Measurements from ENCODE around the gene SLC17A7. TPM values are rescaled to one million over a fixed set of nuclear protein-coding genes. Genes with fewer than 3 reads are reported as not detected.

SLC17A7 gene
- total RNA-seq, 2 experiments from 2014 or later: 0.16 TPM; not detected in 1

- CTCF ChIA-PET: interaction anchor here (0.9 to 2.0 kb wide), 2 partner anchors 9 to 22 kb away, joined by 3 to 5 read pairs; partner anchors contain the start of gene GFY
- ATAC-seq: no peak
- POLR2A ChIA-PET: no interaction called here
Observed at GRCh38 chr19:49433240-49433901, 8.0 kb downstream of the SLC17A7 start.

GRCh38 chr19:49432141-49433073 lies 8.9 kb downstream of the SLC17A7 start:
- ChIA-PET POLR2A (no interaction called here), CTCF (interaction anchor here (1.1 kb wide), 1 partner anchor 41 kb away, joined by 4 read pairs; no protein-coding TSS in a partner anchor)
- peaks cover 42% of the 10 kb centered on the region for H3K4me1 Mint-ChIP-seq (ENCODE audit: low read depth)
- peaks cover 76% of the 10 kb centered on the region for H3K27me3 Mint-ChIP-seq (ENCODE audit: low read depth)
- peak; percentile 64 for DNase-seq
- peak; percentile 62 for ATAC-seq
- H3K27ac Mint-ChIP-seq: peak overlapping the region; percentile 55
- H3K4me3 Mint-ChIP-seq: peak overlapping the region; percentile 8
- H3K9me3 Mint-ChIP-seq (ENCODE audit: insufficient read depth): no peaks in the 10 kb centered on the region
- peaks cover 3% of the 10 kb centered on the region for H3K36me3 Mint-ChIP-seq (ENCODE audit: low read depth)

More at GRCh38 chr19:49433240-49433901, 8.0 kb downstream of the SLC17A7 start:
- Mint-ChIP-seq H3K9me3 (ENCODE audit: insufficient read depth) (no peaks in the 10 kb centered on the region), H3K4me1 (ENCODE audit: low read depth) (peaks cover 34% of the 10 kb centered on the region), H3K36me3 (ENCODE audit: low read depth) (peaks cover 3% of the 10 kb centered on the region), H3K4me3 (no peak overlapping the region), H3K27ac (no peak overlapping the region), H3K27me3 (ENCODE audit: low read depth) (peaks cover 78% of the 10 kb centered on the region)
- DNase-seq: no peak

- DNase-seq (no peak), ATAC-seq (no peak)
- peaks cover 48% of the 10 kb centered on the region for H3K4me1 Mint-ChIP-seq (ENCODE audit: low read depth)
- H3K27ac Mint-ChIP-seq: no peak overlapping the region
- H3K4me3 Mint-ChIP-seq: no peak overlapping the region
- H3K36me3 Mint-ChIP-seq (ENCODE audit: low read depth): peaks cover 3% of the 10 kb centered on the region
- H3K9me3 Mint-ChIP-seq (ENCODE audit: insufficient read depth): no peaks in the 10 kb centered on the region
- H3K27me3 Mint-ChIP-seq (ENCODE audit: low read depth): peaks cover 77% of the 10 kb centered on the region
- ChIA-PET POLR2A (no interaction called here), CTCF (interaction anchor here (1.1 kb wide), 1 partner anchor 40 kb away, joined by 4 read pairs; no protein-coding TSS in a partner anchor)
Observed at GRCh38 chr19:49431330-49431749, 10.0 kb downstream of the SLC17A7 start.

- POLR2A ChIA-PET: no interaction called here
- Mint-ChIP-seq H3K4me3 (no peak overlapping the region), H3K27me3 (ENCODE audit: low read depth) (peaks cover 77% of the 10 kb centered on the region), H3K4me1 (ENCODE audit: low read depth) (peaks cover 48% of the 10 kb centered on the region), H3K9me3 (ENCODE audit: insufficient read depth) (no peaks in the 10 kb centered on the region), H3K27ac (peak overlapping the region; percentile 43), H3K36me3 (ENCODE audit: low read depth) (peaks cover 3% of the 10 kb centered on the region)
- ATAC-seq (no peak), DNase-seq (peak; percentile 50)
- CTCF ChIA-PET: interaction anchor here (1.1 to 1.5 kb wide), 4 partner anchors 10 to 39 kb away, joined by 4 to 11 read pairs (median 4); no protein-coding TSS in a partner anchor
Observed at GRCh38 chr19:49430678-49431329, 10.5 kb downstream of the SLC17A7 start.

GRCh38 chr19:49430172-49430677 lies 11.1 kb downstream of the SLC17A7 start:
- H3K4me3 Mint-ChIP-seq: no peak overlapping the region
- H3K9me3 Mint-ChIP-seq (ENCODE audit: insufficient read depth): no peaks in the 10 kb centered on the region
- ATAC-seq (no peak), DNase-seq (no peak)
- ChIA-PET POLR2A (no interaction called here), CTCF (interaction anchor here (0.8 to 1.5 kb wide), 5 partner anchors 9 to 232 kb away, joined by 3 to 11 read pairs (median 4); no protein-coding TSS in a partner anchor)
- H3K27me3 Mint-ChIP-seq (ENCODE audit: low read depth): peaks cover 77% of the 10 kb centered on the region
- H3K4me1 Mint-ChIP-seq (ENCODE audit: low read depth): peaks cover 53% of the 10 kb centered on the region
- no peak overlapping the region for H3K27ac Mint-ChIP-seq
- H3K36me3 Mint-ChIP-seq (ENCODE audit: low read depth): peaks cover 3% of the 10 kb centered on the region

GRCh38 chr19:49428547-49429451 lies 12.5 kb downstream of the SLC17A7 start:
- Mint-ChIP-seq H3K4me3 (no peak overlapping the region), H3K27me3 (ENCODE audit: low read depth) (peaks cover 79% of the 10 kb centered on the region), H3K4me1 (ENCODE audit: low read depth) (peaks cover 64% of the 10 kb centered on the region), H3K9me3 (ENCODE audit: insufficient read depth) (no peaks in the 10 kb centered on the region), H3K27ac (no peak overlapping the region), H3K36me3 (ENCODE audit: low read depth) (peaks cover 3% of the 10 kb centered on the region)
- ATAC-seq (no peak), DNase-seq (no peak)
- ChIA-PET CTCF (interaction anchor here (1.3 to 1.5 kb wide), 4 partner anchors 8 to 48 kb away, joined by 3 to 11 read pairs (median 4); no protein-coding TSS in a partner anchor), POLR2A (no interaction called here)

GRCh38 chr19:49427855-49428546 lies 13.3 kb downstream of the SLC17A7 start:
- peak overlapping the region; percentile 38 for H3K4me3 Mint-ChIP-seq
- peak overlapping the region; percentile 20 for H3K27ac Mint-ChIP-seq

GRCh38 chr19:49427339-49427738 lies 14.0 kb downstream of the SLC17A7 start:
- H3K4me3 Mint-ChIP-seq: no peak overlapping the region
- ChIA-PET CTCF (interaction anchor here (0.9 to 3.8 kb wide), 3 partner anchors 9 to 46 kb away, joined by 3 to 20 read pairs (median 3); partner anchors contain the start of gene FLT3LG), POLR2A (no interaction called here)
- no peak for ATAC-seq
- peaks cover 5% of the 10 kb centered on the region for H3K36me3 Mint-ChIP-seq (ENCODE audit: low read depth)
- H3K27me3 Mint-ChIP-seq (ENCODE audit: low read depth): peaks cover 79% of the 10 kb centered on the region
- H3K27ac Mint-ChIP-seq: peak overlapping the region; percentile 14
- no peak for DNase-seq
- peaks cover 67% of the 10 kb centered on the region for H3K4me1 Mint-ChIP-seq (ENCODE audit: low read depth)
- H3K9me3 Mint-ChIP-seq (ENCODE audit: insufficient read depth): no peaks in the 10 kb centered on the region

More at GRCh38 chr19:49427855-49428546, 13.3 kb downstream of the SLC17A7 start:
- ChIA-PET POLR2A (no interaction called here), CTCF (interaction anchor here (1.2 to 3.8 kb wide), 2 partner anchors 9 to 36 kb away, joined by 3 to 20 read pairs; no protein-coding TSS in a partner anchor)
- peak; percentile 63 for ATAC-seq
- peaks cover 4% of the 10 kb centered on the region for H3K36me3 Mint-ChIP-seq (ENCODE audit: low read depth)
- peaks cover 79% of the 10 kb centered on the region for H3K27me3 Mint-ChIP-seq (ENCODE audit: low read depth)
- peaks cover 66% of the 10 kb centered on the region for H3K4me1 Mint-ChIP-seq (ENCODE audit: low read depth)
- H3K9me3 Mint-ChIP-seq (ENCODE audit: insufficient read depth): no peaks in the 10 kb centered on the region
- peak; percentile 63 for DNase-seq

GRCh38 chr19:49425922-49426592 lies 15.3 kb downstream of the SLC17A7 start:
- Mint-ChIP-seq H3K9me3 (ENCODE audit: insufficient read depth) (no peaks in the 10 kb centered on the region), H3K27me3 (ENCODE audit: low read depth) (peaks cover 82% of the 10 kb centered on the region), H3K4me1 (ENCODE audit: low read depth) (peaks cover 73% of the 10 kb centered on the region), H3K4me3 (no peak overlapping the region), H3K36me3 (ENCODE audit: low read depth) (peaks cover 3% of the 10 kb centered on the region), H3K27ac (no peak overlapping the region)
- ChIA-PET POLR2A (interaction anchor here (1.1 kb wide), 1 partner anchor 93 kb away, joined by 3 read pairs; no protein-coding TSS in a partner anchor), CTCF (interaction anchor here (0.7 to 3.8 kb wide), 6 partner anchors 10 to 47 kb away, joined by 3 to 20 read pairs (median 4); partner anchors contain the start of gene FLT3LG)
- ATAC-seq (no peak), DNase-seq (peak; percentile 56)
